NCI-H524 (cell line): ENCODE results near the gene TEKT5.
A peak's percentile ranks its signal among the peaks of the same experiment; 100 is the strongest.
"Not testable (repeated sequence)": the region's sequence is repeated elsewhere in the genome, so short reads cannot be mapped to it uniquely, and the experiment has no call there.

Experiments used
- DNase-seq, 2 experiments: peaks; one replicate each; lab custom pipeline; 2025; lab: John Stamatoyannopoulos, UW

The TEKT5 gene

GRCh38 chr16:10658943-10659342 lies 35.8 kb downstream of the TEKT5 start:
- DNase-seq, result no peak

- DNase-seq, result no peak
Observed at GRCh38 chr16:10657925-10658324, 36.8 kb downstream of the TEKT5 start.

GRCh38 chr16:10656618-10657017 lies 38.1 kb downstream of the TEKT5 start:
- no peak for DNase-seq

GRCh38 chr16:10655415-10655977 lies 39.2 kb downstream of the TEKT5 start:
- no peak for DNase-seq

GRCh38 chr16:10654592-10655414 lies 39.9 kb downstream of the TEKT5 start:
- DNase-seq, result no peak

- DNase-seq, result peak in 1 of 2 experiments; percentile 30
Observed at GRCh38 chr16:10652730-10653590, 41.8 kb downstream of the TEKT5 start.

GRCh38 chr16:10649098-10649497 lies 45.6 kb downstream of the TEKT5 start:
- DNase-seq, result not testable (repeated sequence)

GRCh38 chr16:10647721-10648296 lies 46.9 kb downstream of the TEKT5 start:
- DNase-seq, result no peak

GRCh38 chr16:10647264-10647720 lies 47.4 kb downstream of the TEKT5 start:
- DNase-seq, result no peak

GRCh38 chr16:10646581-10647263 lies 48.0 kb downstream of the TEKT5 start:
- DNase-seq, result no peak

GRCh38 chr16:10646228-10646580 lies 48.5 kb downstream of the TEKT5 start:
- DNase-seq, result no peak

- DNase-seq, result no peak
Observed at GRCh38 chr16:10644092-10644491, 50.6 kb downstream of the TEKT5 start.

GRCh38 chr16:10642964-10643363 lies 51.8 kb downstream of the TEKT5 start:
- no peak for DNase-seq

- no peak for DNase-seq
Observed at GRCh38 chr16:10641953-10642949, 52.5 kb downstream of the TEKT5 start.

- no peak for DNase-seq
Observed at GRCh38 chr16:10641555-10641952, 53.2 kb downstream of the TEKT5 start.

GRCh38 chr16:10640934-10641333 lies 53.8 kb downstream of the TEKT5 start:
- no peak for DNase-seq

- DNase-seq, result no peak
Observed at GRCh38 chr16:10638101-10638500, 56.6 kb downstream of the TEKT5 start.

GRCh38 chr16:10637337-10638037 lies 57.2 kb downstream of the TEKT5 start:
- DNase-seq, result no peak

- DNase-seq, result no peak
Observed at GRCh38 chr16:10635365-10636021, 59.2 kb downstream of the TEKT5 start.
